OCI-LY7 (cell line): Measurements from ENCODE around the gene IPPK.

Source experiments
- CTCF ChIP-seq: fragments of 200-600 bp; sonication (generic); conservative IDR thresholded peaks from 2 replicates; pipeline ENCODE4 v1.5.1; 2014; ENCODE audit warnings: mild to moderate bottlenecking, antibody characterized with exemption, low read length, moderate library complexity, mixed read lengths
- EZH2phosphoT487 ChIP-seq: fragments of 200-600 bp; sonication (generic); IDR thresholded peaks from 2 replicates; pipeline ENCODE4 v1.6.1; 2018; ENCODE audit warnings: low read depth, borderline replicate concordance, mild to moderate bottlenecking, mixed run types, antibody characterized with exemption, low read length, moderate library complexity, mixed read lengths

DNA sequence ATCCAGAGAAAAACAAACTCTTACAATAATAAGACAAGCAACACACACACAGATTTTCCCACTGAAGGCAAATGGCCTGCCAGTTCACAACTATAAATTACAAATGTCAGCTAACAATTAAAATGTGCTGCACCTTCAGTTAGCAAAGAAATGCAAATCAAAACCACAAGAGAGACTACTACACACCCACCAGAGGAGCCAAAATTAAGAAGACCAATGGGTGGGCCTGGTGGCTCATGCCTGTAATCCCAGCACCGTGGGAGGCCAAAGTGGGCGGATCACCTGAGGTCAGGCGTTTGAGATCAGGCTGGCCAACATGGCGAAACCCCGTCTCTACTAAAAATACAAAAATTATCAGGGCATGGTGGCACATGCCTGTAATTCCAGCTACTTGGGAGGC is 15.1 kb upstream of the IPPK start:
- TF ChIP-seq CTCF (no peak), EZH2phosphoT487 (no peak)
